Psoas muscle (tissue), 8 donors: ENCODE data around the gene ANP32A. TPM values are rescaled to one million over a fixed set of nuclear protein-coding genes. Genes with fewer than 3 reads are reported as not detected.
A peak's percentile ranks its signal among the peaks of the same experiment; 100 is the strongest.

Experiments
- ATAC-seq, 4 donors: fragments of 200-7000 bp; cut with Tn5 transposase; one replicate each; pipeline ENCODE4 v1.9.1; 2020; ENCODE audit warnings: moderate library complexity in 3 of 4, mild to moderate bottlenecking in 2 of 4
- DNase-seq, 2 donors: peaks; one replicate each; pipeline ENCODE4 v3.0.0-alpha.2; 2020
- H3K27ac ChIP-seq: fragments of 200-600 bp; one replicate; pipeline ENCODE4 v1.8.0; 2022
- H3K27me3 ChIP-seq, 3 donors: fragments of 200-600 bp in 1 of 3; one replicate each; pipeline versions ENCODE4 v1.6.1 to v1.8.0; 2013 to 2022; ENCODE audit warnings: low read length in 2 of 3, mild to moderate bottlenecking in 2 of 3, moderate library complexity in 1 of 3; ENCODE audit not compliant: insufficient read depth in 3 of 3
- H3K36me3 ChIP-seq, 2 donors: fragments of 200-600 bp in 1 of 2; one replicate each; pipeline versions ENCODE4 v1.6.1 to v1.8.0; 2013 to 2022; ENCODE audit warnings: low read depth in 1 of 2, mild to moderate bottlenecking in 1 of 2, moderate library complexity in 1 of 2; ENCODE audit not compliant: insufficient read depth in 1 of 2
- H3K4me1 ChIP-seq: fragments of 200-600 bp; one replicate; pipeline ENCODE4 v1.8.0; 2022
- H3K4me3 ChIP-seq: fragments of 200-600 bp; one replicate; pipeline ENCODE4 v1.8.0; 2022; ENCODE audit warnings: mild to moderate bottlenecking
- H3K9me3 ChIP-seq: fragments of 200-600 bp; one replicate; pipeline ENCODE4 v1.8.0; 2022
- CTCF ChIP-seq: fragments of 200-600 bp; IDR thresholded peaks from one replicate; pipeline ENCODE4 v1.8.0; 2022; ENCODE audit warnings: antibody characterized with exemption
- WGBS, 3 donors: extraction: QIAGEN DNeasy Blood & Tissue Kit; methylation state at CpG; one replicate each; pipeline versions ENCODE4 v1.1.6 to v1.1.7; 2013; 5-methylcytosine and 5-hydroxymethylcytosine counted together
- intact Hi-C, 2 donors: fragments of 100-400 bp; cut with DNase I; formaldehyde crosslinking; loops; one replicate each; pipeline versions ENCODE4 v1.11.0 to v1.14.2; 2022
- polyA plus RNA-seq, 3 donors: library from polyadenylated mRNA; stranded (reverse); fragments of 200-250 nt; gene quantifications; one replicate each; pipeline ENCODE4 v1.2.3, GENCODE V29; 2013
- total RNA-seq, 4 donors: library from RNA; stranded (reverse); fragmentation: NEBNext Ultra II Directional in 2 of 4; extraction: Animal tissue kit (Norgen Biotek cat#: 25700) in 2 of 4; gene quantifications; one replicate each; pipeline versions ENCODE4 v1.2.1 to v1.2.4, GENCODE V29; 2021 to 2023
- donor health status: healthy with polysubstance abuse.
- donor health status: DM: no; HTN: no; CAD: no; lungs with moderate emphysema.
- donor health status: Bipolar disorder and iron deficiency.
- donor health status: healthy.
- donor health status: DM: yes; HTN: yes; CAD: no.
- donor health status: DM: no; HTN: no; CAD: no.
- donor health status: DM: no; HTN: no; CAD: no.
- donor health status: DM: yes; HTN: yes; CAD: no.

Gene ANP32A
- total and polyA plus RNA-seq, 7 donors: 56.7 to 98.2 (median 83.7) TPM

- intact Hi-C loops: no loop called here
- H3K27ac ChIP-seq: no peak overlapping the region
- TF ChIP-seq CTCF: no peak
- WGBS, 3 donors: 95 to 98% (median 97%) methylated on average over 2 of the region's 2 CpGs
- ATAC-seq: no peak
- H3K4me1 ChIP-seq: peaks cover 7% of the 10 kb centered on the region
- no peaks in the 10 kb centered on the region for H3K9me3 ChIP-seq
- no peak for DNase-seq
- no peak overlapping the region for H3K4me3 ChIP-seq
- no peaks in the 10 kb centered on the region for H3K36me3 ChIP-seq
- H3K27me3 ChIP-seq: no peaks in the 10 kb centered on the region
Measured at GRCh38 chr15:68732451-68732850, 88.2 kb downstream of the ANP32A start.

- Histone ChIP-seq H3K4me3 (no peak overlapping the region), H3K27me3 (no peaks in the 10 kb centered on the region), H3K27ac (peak overlapping the region; percentile 46), H3K9me3 (no peaks in the 10 kb centered on the region), H3K4me1 (peaks cover 7% of the 10 kb centered on the region), H3K36me3 (no peaks in the 10 kb centered on the region)
- peak in 1 of 2 donors; percentile 53 for DNase-seq
- ATAC-seq: peak in 3 of 4 donors; percentile 16 to 53 (median 19)
- no peak for TF ChIP-seq CTCF
- intact Hi-C loops: loop anchor here in 1 of 2 donors (2.0 kb wide), 2 partner anchors 90 to 144 kb away; partner anchors contain the start of gene ANP32A
- 55 to 59% (median 56%) methylated on average over 15 of the region's 15 CpGs for WGBS, 3 donors
Measured at GRCh38 chr15:68730976-68731897, 89.5 kb downstream of the ANP32A start.

GRCh38 chr15:68730471-68730919 lies 90.2 kb downstream of the ANP32A start:
- TF ChIP-seq CTCF: peak; percentile 53
- WGBS, 3 donors: 42 to 53% (median 52%) methylated on average over 6 of the region's 6 CpGs
- Histone ChIP-seq H3K9me3 (no peaks in the 10 kb centered on the region), H3K36me3 (no peaks in the 10 kb centered on the region), H3K4me3 (no peak overlapping the region), H3K27ac (peak overlapping the region; percentile 46), H3K4me1 (peaks cover 7% of the 10 kb centered on the region), H3K27me3 (no peaks in the 10 kb centered on the region)
- ATAC-seq: peak; percentile 44 to 70 (median 52)
- intact Hi-C loops: loop anchor here in 1 of 2 donors (2.0 kb wide), 2 partner anchors 90 to 144 kb away; partner anchors contain the start of gene ANP32A
- DNase-seq: peak in 1 of 2 donors; percentile 52

GRCh38 chr15:68729789-68730411 lies 90.8 kb downstream of the ANP32A start:
- Histone ChIP-seq H3K9me3 (no peaks in the 10 kb centered on the region), H3K36me3 (no peaks in the 10 kb centered on the region), H3K27ac (peak overlapping the region; percentile 46), H3K4me1 (peaks cover 7% of the 10 kb centered on the region), H3K4me3 (no peak overlapping the region), H3K27me3 (no peaks in the 10 kb centered on the region)
- TF ChIP-seq CTCF: no peak
- ATAC-seq: peak; percentile 50 to 74 (median 58)
- no peak for DNase-seq
- 13 to 21% (median 19%) methylated on average over 8 of the region's 8 CpGs for WGBS, 3 donors
- intact Hi-C loops: loop anchor here (2.0 to 5.0 kb wide), 3 partner anchors 91 to 147 kb away; partner anchors contain the start of gene ANP32A (in 1 of the 2)

Other genes with a start within 250 kb of the ANP32A start
- 1 to 10 TPM; 1.4 to 3.0 (median 2.2) TPM for gene CORO2B, start 241.9 kb downstream of the ANP32A start, total RNA-seq
- gene CORO2B, start 241.9 kb downstream of the ANP32A start, polyA plus RNA-seq: 1 to 10 TPM; 1.1 to 3.2 (median 1.2) TPM
- gene SPESP1, start 109.6 kb upstream of the ANP32A start, total RNA-seq: 1 to 10 TPM in 2 of 4 donors, under 1 TPM in 2; 0.60 to 3.2 (median 1.7) TPM
- 1 to 10 TPM; 2.0 to 2.7 (median 2.5) TPM for gene SPESP1, start 109.6 kb upstream of the ANP32A start, polyA plus RNA-seq
- under 1 TPM in 2 of 4 donors, not detected in 2; 0.06 to 0.13 TPM for gene NOX5, start 193.8 kb upstream of the ANP32A start, total RNA-seq
- under 1 TPM in 2 of 3 donors, not detected in 1; 0.03 TPM for gene NOX5, start 193.8 kb upstream of the ANP32A start, polyA plus RNA-seq